ENCODE data around the gene KRT6A. TPM values are rescaled to one million over a fixed set of nuclear protein-coding genes. Genes with fewer than 3 reads are reported as not detected.
"Not testable (repeated sequence)": the region's sequence is repeated elsewhere in the genome, so short reads cannot be mapped to it uniquely, and the experiment has no call there.

Gene KRT6A
- total and polyA plus RNA-seq, 2 donors (not counting 1 experiment from before 2014, with no cell fraction given), result 41.1 TPM; not detected in 1

- no peak overlapping the region for H3K27ac ChIP-seq (ENCODE audit: insufficient read depth, low read length)
- no peak overlapping the region for H3K4me2 ChIP-seq (ENCODE audit: extremely low read depth, insufficient read depth, low read length)
- TF ChIP-seq CTCF (conservative IDR thresholded peaks at IDR 0.05 in 1 of 2, IDR thresholded peaks at IDR 0.05 in 1 of 2; ENCODE audit: low read depth in 1 of 2, low read length in 2 of 2) (no peak), EZH2 (IDR thresholded peaks at IDR 0.05; ENCODE audit: low read length, missing control alignments) (no peak)
- H3K36me3 ChIP-seq (ENCODE audit: control insufficient read depth, insufficient read depth, low read length), result no peaks in the 10 kb centered on the region
- no peak overlapping the region for H3K9ac ChIP-seq (ENCODE audit: insufficient read depth, low read length)
- H3K4me1 ChIP-seq (ENCODE audit: control insufficient read depth, extremely low read depth, insufficient read depth, low read length), result no peaks in the 10 kb centered on the region
- DNase-seq (ENCODE audit: low read depth in 2 of 2), result no peak
- H3K79me2 ChIP-seq (ENCODE audit: control insufficient read depth, insufficient read depth, low read length), result no peaks in the 10 kb centered on the region
- no peaks in the 10 kb centered on the region for H3K27me3 ChIP-seq (ENCODE audit: control insufficient read depth, insufficient read depth, low read length)
- H2AFZ ChIP-seq (ENCODE audit: low read length), result no peak overlapping the region
- H4K20me1 ChIP-seq (ENCODE audit: control insufficient read depth, extremely low read depth, insufficient read depth, low read length), result no peaks in the 10 kb centered on the region
- H3K4me3 ChIP-seq (replicated peaks in 1 of 4; ENCODE audit: control extremely low read depth in 1 of 4, insufficient read depth in 1 of 4, low read depth in 3 of 4, low read length in 4 of 4), result no peak overlapping the region
- no peaks in the 10 kb centered on the region for H3K9me3 ChIP-seq (ENCODE audit: control insufficient read depth, insufficient read depth, low read depth, low read length)
These were observed 4.3 kb downstream of the KRT6A start for GRCh38 chr12:52488736-52489135.

GRCh38 chr12:52487744-52488443, 5.2 kb downstream of the KRT6A start:
- not testable (repeated sequence) for H3K79me2 ChIP-seq (ENCODE audit: control insufficient read depth, insufficient read depth, low read length); H4K20me1 ChIP-seq (ENCODE audit: control insufficient read depth, extremely low read depth, insufficient read depth, low read length); H3K9ac ChIP-seq (ENCODE audit: insufficient read depth, low read length); H2AFZ ChIP-seq (ENCODE audit: low read length); DNase-seq (ENCODE audit: low read depth in 2 of 2); H3K4me1 ChIP-seq (ENCODE audit: control insufficient read depth, extremely low read depth, insufficient read depth, low read length); H3K36me3 ChIP-seq (ENCODE audit: control insufficient read depth, insufficient read depth, low read length); H3K4me3 ChIP-seq (replicated peaks in 1 of 4; ENCODE audit: control extremely low read depth in 1 of 4, insufficient read depth in 1 of 4, low read depth in 3 of 4, low read length in 4 of 4); H3K4me2 ChIP-seq (ENCODE audit: extremely low read depth, insufficient read depth, low read length); H3K27me3 ChIP-seq (ENCODE audit: control insufficient read depth, insufficient read depth, low read length); H3K27ac ChIP-seq (ENCODE audit: insufficient read depth, low read length); H3K9me3 ChIP-seq (ENCODE audit: control insufficient read depth, insufficient read depth, low read depth, low read length)

GRCh38 chr12:52487211-52487610, 5.8 kb downstream of the KRT6A start:
- no peak overlapping the region for H3K4me2 ChIP-seq (ENCODE audit: extremely low read depth, insufficient read depth, low read length)
- no peak overlapping the region for H3K27ac ChIP-seq (ENCODE audit: insufficient read depth, low read length)
- H3K27me3 ChIP-seq (ENCODE audit: control insufficient read depth, insufficient read depth, low read length), result no peaks in the 10 kb centered on the region
- H3K36me3 ChIP-seq (ENCODE audit: control insufficient read depth, insufficient read depth, low read length), result no peaks in the 10 kb centered on the region
- no peak overlapping the region for H3K9ac ChIP-seq (ENCODE audit: insufficient read depth, low read length)
- no peaks in the 10 kb centered on the region for H4K20me1 ChIP-seq (ENCODE audit: control insufficient read depth, extremely low read depth, insufficient read depth, low read length)
- H2AFZ ChIP-seq (ENCODE audit: low read length), result no peak overlapping the region
- TF ChIP-seq CTCF (conservative IDR thresholded peaks at IDR 0.05 in 1 of 2, IDR thresholded peaks at IDR 0.05 in 1 of 2; ENCODE audit: low read depth in 1 of 2, low read length in 2 of 2), result no peak
- no peak for TF ChIP-seq EZH2 (IDR thresholded peaks at IDR 0.05; ENCODE audit: low read length, missing control alignments)
- no peaks in the 10 kb centered on the region for H3K9me3 ChIP-seq (ENCODE audit: control insufficient read depth, insufficient read depth, low read depth, low read length)
- no peaks in the 10 kb centered on the region for H3K79me2 ChIP-seq (ENCODE audit: control insufficient read depth, insufficient read depth, low read length)
- H3K4me1 ChIP-seq (ENCODE audit: control insufficient read depth, extremely low read depth, insufficient read depth, low read length), result no peaks in the 10 kb centered on the region
- H3K4me3 ChIP-seq (replicated peaks in 1 of 4; ENCODE audit: control extremely low read depth in 1 of 4, insufficient read depth in 1 of 4, low read depth in 3 of 4, low read length in 4 of 4), result no peak overlapping the region
- DNase-seq (ENCODE audit: low read depth in 2 of 2), result no peak
